IPS-18c (cell line): ENCODE results near the gene GRM1.

Experiments
- H3K4me3 ChIP-seq: 2 replicates; pipeline ENCODE4 v1.7.0; 2013; ENCODE audit warnings: low read depth, mild to moderate bottlenecking, low read length, moderate library complexity; ENCODE audit not compliant: insufficient read depth
- H3K9me3 ChIP-seq: one replicate; pipeline ENCODE4 v1.6.1; 2013; ENCODE audit warnings: mild to moderate bottlenecking, low read length, moderate library complexity; ENCODE audit not compliant: control insufficient read depth, insufficient read depth

GRM1 gene

GRCh38 chr6:146316175-146316495, 287.3 kb downstream of the GRM1 start:
- Histone ChIP-seq H3K9me3 (no peaks in the 10 kb centered on the region), H3K4me3 (no peak overlapping the region)

DNA sequence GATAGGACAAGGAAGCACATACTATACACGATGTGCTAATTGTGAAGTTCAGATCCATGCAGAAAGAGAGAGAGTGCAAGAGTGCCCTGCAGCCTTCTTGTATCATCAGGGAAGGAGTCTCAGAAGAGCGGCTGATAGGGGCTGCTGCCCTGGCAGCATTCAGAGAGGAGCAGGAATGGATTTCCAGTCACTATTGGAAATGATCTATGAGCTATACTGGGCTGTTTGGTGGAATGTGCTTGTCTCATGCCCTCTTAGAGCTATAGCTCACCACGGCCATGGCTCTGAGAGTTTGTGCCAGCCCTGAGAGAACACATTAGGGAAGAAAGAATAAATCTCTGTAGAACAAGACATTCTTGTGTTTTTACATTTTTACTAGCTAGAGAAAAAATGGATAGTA, 302.2 kb downstream of the GRM1 start:
- no peak overlapping the region for H3K4me3 ChIP-seq
- no peaks in the 10 kb centered on the region for H3K9me3 ChIP-seq

DNA sequence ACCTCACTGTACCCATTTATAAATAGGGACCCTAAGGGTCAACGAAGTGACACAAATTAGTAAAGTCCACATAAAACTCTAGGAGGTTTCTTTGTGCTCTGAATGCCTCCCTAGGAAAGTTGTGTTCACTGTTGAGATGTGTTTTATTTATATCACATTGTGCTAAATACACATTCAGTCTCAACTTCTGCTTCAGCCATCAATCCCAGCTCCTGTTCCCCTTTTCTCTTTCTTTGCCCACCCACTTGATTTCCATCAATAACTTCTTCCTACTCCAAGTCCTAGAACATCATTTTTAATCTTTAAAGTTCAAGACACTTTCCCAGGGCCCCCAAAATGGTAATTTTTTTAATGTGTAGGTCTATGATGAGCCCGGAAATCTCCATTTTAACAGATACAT, 306.5 kb downstream of the GRM1 start:
- H3K9me3 ChIP-seq = peaks cover 2% of the 10 kb centered on the region

GRCh38 chr6:146336191-146336590, 307.3 kb downstream of the GRM1 start:
- Histone ChIP-seq H3K9me3 (peaks cover 2% of the 10 kb centered on the region), H3K4me3 (no peak overlapping the region)

More for the DNA sequence above, 306.5 kb downstream of the GRM1 start:
- no peak overlapping the region for H3K4me3 ChIP-seq

DNA sequence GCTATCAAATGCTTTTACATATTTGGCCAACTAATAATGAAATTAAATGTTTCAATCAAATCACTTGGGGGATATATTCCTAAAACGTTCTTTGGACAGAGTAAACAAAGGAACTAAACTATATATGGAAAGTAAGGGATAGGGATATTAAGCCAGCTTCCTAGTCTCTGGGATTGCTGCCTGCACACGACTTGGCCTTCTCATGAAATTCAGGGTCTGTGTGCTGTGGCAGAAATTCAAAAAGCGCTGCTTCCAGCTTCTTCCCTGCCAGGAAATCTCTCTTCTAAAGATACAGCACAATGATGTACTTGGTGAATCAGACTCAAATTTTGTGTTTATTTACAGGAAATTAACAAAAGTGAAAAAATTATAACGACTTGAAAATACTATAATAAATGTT, 308.5 kb downstream of the GRM1 start:
- no peak overlapping the region for H3K4me3 ChIP-seq

GRCh38 chr6:146339716-146340115, 310.9 kb downstream of the GRM1 start:
- H3K9me3 ChIP-seq = peaks cover 2% of the 10 kb centered on the region
- H3K4me3 ChIP-seq = no peak overlapping the region

More for the DNA sequence above, 308.5 kb downstream of the GRM1 start:
- H3K9me3 ChIP-seq = peaks cover 2% of the 10 kb centered on the region

- H3K4me3 ChIP-seq = no peak overlapping the region
- peaks cover 2% of the 10 kb centered on the region for H3K9me3 ChIP-seq
Observed at GRCh38 chr6:146341493-146342230, 312.8 kb downstream of the GRM1 start.

DNA sequence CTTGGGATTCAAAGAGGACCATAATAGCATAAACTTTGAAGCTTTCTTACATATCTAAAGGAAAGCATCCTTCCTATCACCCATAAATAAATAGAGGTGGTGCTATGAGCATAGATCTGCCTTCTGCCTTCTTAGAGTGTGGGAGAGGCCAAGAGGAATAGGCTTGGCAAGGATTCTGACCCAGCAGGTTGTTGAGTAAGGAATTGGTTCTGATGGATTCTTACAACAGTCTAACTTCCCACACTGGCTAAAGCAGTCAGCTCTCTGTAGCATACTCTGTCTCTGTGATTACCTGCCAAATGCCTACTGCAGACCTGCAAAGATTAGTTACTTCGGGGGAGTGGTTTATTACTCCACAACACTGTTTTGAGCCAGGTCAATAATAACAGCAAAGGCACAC, 316.7 kb downstream of the GRM1 start:
- Histone ChIP-seq H3K9me3 (no peaks in the 10 kb centered on the region), H3K4me3 (no peak overlapping the region)

DNA sequence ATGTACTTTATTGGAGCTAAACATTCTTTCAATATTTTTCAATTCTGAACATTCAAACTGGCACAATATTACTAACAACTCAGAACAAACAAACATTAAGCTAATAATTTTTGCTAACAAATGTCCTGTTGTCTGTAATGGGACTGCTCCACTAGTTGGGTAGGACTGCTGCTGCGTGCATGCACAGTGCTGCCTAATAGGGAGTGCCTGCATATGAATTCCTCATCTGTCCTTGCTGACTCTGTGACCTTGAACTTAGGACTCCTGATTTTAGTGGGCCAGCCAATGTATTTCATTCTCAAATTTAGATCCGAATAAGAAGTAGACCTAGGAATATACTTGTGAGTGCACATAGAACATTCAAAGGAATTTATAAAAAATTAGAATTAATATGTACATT, 318.2 kb downstream of the GRM1 start:
- Histone ChIP-seq H3K9me3 (no peaks in the 10 kb centered on the region), H3K4me3 (no peak overlapping the region)

- Histone ChIP-seq H3K4me3 (no peak overlapping the region), H3K9me3 (no peaks in the 10 kb centered on the region)
Observed at GRCh38 chr6:146347690-146348089, 318.8 kb downstream of the GRM1 start.

DNA sequence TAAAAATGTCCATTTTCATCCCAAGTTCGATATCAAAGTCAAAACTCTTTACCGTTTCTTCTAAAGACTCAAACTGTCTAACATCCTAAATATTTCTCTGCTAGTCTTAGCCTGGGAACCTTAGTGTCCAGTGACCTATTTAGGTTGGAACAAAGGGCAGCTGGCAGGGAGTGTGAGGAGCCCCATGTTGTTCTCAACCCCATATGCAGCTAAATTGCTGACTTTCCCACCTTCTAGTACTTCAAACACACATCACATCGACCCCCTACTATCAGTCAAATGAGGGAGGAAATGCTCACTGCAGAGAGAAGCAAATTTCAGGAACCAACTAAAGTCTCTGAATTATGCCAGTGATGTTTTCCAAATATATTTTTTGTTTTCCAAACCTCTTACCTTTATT, 322.2 kb downstream of the GRM1 start:
- no peaks in the 10 kb centered on the region for H3K9me3 ChIP-seq

DNA sequence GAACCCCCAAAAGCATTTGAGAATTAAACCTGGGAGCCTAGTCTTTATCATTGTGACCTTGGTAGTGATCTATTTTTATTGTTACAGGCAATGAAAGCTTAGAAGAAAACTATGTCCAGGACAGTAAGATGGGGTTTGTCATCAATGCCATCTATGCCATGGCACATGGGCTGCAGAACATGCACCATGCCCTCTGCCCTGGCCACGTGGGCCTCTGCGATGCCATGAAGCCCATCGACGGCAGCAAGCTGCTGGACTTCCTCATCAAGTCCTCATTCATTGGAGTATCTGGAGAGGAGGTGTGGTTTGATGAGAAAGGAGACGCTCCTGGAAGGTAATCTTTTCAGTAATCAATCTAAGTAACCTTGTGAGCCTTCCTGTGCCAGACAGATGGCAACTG, 323.3 kb downstream of the GRM1 start:
- no peak overlapping the region for H3K4me3 ChIP-seq
- H3K9me3 ChIP-seq = no peaks in the 10 kb centered on the region

More for the DNA sequence above, 322.2 kb downstream of the GRM1 start:
- H3K4me3 ChIP-seq = no peak overlapping the region

- no peak overlapping the region for H3K4me3 ChIP-seq
- H3K9me3 ChIP-seq = no peaks in the 10 kb centered on the region
Observed at GRCh38 chr6:146354451-146354850, 325.6 kb downstream of the GRM1 start.

DNA sequence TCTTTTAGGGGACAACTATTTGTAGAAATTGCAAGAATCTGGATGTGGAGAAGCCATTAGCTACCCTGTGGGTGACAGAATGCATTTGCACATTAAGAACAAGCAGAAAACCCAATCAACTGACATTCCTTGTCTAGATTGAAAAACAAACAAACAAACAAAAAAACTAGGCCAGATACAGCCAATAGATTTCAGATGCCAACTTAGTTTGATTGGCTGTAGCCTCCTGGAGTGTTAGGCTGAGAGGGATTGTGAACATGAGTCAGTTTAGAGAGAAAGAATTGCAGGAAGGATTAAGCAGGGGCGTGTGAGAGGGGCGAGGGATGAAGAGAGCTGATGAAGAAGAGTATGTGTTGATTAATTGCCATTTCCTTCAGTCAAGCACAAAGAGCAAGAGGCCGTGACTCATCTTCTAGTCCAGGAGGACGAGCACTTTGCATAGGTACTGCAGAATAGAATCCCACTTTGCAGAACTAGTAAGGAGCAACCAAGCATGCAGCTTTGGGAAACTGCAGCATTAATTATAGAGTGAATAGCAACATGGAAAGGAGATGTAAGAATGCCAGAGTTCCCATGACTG, 326.7 kb downstream of the GRM1 start:
- no peaks in the 10 kb centered on the region for H3K9me3 ChIP-seq
- no peak overlapping the region for H3K4me3 ChIP-seq

- H3K4me3 ChIP-seq = no peak overlapping the region
- no peaks in the 10 kb centered on the region for H3K9me3 ChIP-seq
Observed at GRCh38 chr6:146357578-146358430, 328.9 kb downstream of the GRM1 start.

- H3K4me3 ChIP-seq = no peak overlapping the region
- H3K9me3 ChIP-seq = no peaks in the 10 kb centered on the region
Observed at GRCh38 chr6:146358431-146359046, 329.7 kb downstream of the GRM1 start.

DNA sequence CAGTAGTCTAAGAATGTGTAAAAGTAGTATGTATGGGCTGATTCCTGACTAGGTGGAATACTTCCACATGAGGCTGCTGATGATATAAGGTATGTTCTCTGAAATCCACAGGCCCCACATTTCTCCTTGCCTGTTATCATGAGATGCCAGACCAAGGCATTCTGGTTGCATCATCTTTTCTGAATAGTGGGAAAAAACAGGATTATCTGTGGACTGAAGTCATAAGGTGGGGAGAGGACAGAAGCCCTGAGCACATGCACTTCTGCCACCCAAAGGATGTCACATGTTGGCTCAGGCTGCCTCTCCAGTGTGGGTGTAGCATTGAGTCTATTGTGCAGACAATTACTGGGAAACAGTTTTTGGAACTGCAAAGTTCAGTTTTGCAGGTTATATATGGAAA, 330.3 kb downstream of the GRM1 start:
- no peak overlapping the region for H3K4me3 ChIP-seq
- H3K9me3 ChIP-seq = no peaks in the 10 kb centered on the region
